GM11168 (cell line): ENCODE results near the gene PLA2G4A.

Experiments
- in situ Hi-C: fragments of 300-500 bp; cut with MboI; formaldehyde crosslinking; loops from one replicate; pipeline ENCODE4 v1.12.0; 2022; ENCODE audit warnings: low sequenced_read_pairs; ENCODE audit not compliant: unreplicated experiment

PLA2G4A gene

DNA sequence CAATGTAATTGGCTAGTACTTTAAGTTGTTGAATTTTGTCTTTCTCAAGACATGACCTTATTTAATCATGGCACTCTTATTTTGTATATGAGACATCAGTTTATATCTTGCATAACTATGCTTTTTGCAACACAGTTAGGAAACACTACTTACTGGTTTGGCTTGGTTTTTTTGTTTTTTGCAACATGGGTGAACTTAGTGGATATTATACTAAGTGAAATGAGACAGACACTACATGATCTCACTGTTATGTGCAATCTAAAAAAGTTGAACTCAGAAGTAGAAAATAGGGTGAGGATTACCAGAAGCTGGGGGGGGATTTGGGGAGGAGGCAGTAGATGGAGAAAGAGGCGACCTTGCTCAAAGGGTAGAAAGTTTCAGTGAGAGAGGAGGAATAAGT lies 132.1 kb downstream of the PLA2G4A start:
- in situ Hi-C loops, result no loop called here

DNA sequence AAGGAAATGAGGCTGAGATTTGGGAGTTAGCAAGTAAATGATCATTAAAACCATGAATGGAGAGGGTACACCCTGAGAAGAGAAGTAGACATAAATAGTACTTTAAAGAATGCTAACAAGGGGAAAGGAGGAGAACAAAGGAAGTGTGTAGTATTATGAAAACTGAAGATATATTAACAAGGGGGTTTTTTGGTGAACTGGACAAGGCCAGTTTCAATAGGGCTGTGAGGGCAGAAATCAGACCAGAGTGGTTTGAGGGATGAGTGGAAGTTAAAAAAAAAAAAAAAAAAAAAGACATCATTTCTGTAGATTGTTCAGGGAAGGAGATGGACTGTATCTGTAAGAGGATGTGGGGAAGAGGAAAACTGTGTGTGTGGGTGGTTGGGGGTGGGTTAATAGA lies 137.1 kb downstream of the PLA2G4A start:
- in situ Hi-C loops, result no loop called here

DNA sequence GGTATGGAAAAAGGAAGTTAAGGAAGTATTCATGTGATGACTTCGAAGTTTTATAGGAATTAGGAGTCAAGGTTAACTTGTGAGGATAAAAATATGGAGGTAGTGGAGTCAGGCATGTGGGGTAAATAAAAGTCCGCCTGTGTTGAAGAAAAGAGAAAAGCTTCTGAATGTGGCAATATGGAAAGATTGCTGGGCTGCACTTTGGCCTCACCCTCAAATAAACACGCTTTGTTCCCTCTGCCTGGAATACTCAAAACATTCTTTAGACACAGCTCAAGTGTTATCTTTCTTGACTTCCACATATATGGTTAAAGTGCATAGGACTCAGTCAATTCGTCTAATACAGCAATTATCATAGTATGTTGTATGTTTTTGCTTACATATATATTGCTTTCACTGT lies 137.7 kb downstream of the PLA2G4A start:
- in situ Hi-C loops, result no loop called here

DNA sequence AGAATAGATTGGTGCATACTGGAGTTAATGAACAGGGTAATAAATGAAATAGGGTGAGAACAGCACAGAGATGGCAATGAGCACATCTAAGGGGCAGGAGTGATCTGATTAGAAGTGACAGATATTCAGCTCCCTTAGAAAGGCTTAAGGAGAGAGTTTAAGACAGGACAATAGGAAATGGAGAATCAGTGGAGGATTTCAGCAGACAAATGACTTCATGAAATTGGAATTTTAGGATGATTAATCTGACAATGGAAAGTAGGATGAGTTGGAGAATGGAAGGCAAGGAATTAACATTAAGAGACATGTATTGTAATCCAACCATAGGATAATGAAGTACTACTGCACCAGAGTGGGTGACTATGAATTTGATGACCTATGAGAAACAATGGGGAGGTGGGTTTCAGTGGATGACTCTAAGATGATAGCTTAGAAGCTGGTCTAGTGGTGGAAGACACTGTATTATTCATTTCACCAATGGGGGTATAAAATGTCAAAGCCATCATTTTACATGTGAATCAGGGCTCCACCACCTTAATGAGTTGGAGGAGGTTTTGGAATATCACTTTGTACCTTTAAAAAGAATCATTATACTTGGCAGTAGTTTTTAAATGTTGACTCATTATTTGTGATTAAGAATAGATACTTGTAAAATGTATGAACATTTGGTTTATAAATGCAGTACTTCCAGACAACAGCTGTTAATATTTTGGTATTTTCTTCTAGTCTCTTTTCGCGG lies 139.1 kb downstream of the PLA2G4A start:
- in situ Hi-C loops, result no loop called here

DNA sequence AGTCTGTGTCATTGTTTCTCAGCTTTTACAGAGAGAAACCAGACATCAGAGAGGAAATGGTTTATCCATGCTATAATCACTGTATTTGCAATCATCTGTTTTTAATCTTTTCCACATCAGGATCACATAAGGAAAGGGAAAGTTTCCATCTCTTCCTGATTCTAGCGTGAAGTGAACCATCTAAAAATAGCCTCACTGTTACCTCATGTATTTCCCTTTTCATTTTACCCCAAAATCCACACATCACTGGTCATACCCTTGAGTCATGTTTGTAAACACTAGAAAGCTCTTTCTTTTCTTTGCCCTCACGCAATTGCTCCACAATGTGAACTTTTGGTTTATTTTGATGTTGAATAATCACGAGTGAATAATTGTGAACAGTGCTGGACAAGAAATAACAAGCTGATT lies 146.0 kb downstream of the PLA2G4A start:
- in situ Hi-C loops, result loop anchor here (10.0 kb wide), 1 partner anchor 490 kb away; no protein-coding TSS in a partner anchor

DNA sequence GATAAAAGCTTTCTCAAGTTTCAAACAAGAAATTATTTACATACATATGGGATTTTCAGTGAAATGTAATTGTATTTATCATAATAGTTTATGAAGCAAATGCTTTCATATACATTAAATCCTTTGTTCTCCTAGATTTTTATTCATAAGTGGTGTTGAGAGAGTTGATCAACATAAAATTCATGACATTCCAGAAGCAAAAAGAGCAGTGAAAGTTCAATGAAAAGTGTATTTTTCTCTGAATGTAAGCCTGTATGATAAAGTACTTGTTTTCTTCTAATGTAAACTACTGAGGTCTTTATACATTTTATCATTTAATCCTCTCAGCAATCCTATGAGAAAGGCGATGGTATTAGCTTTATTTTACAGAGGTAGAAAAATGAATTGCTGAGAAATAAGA lies 146.5 kb downstream of the PLA2G4A start:
- in situ Hi-C loops, result loop anchor here (10.0 kb wide), 1 partner anchor 490 kb away; no protein-coding TSS in a partner anchor

DNA sequence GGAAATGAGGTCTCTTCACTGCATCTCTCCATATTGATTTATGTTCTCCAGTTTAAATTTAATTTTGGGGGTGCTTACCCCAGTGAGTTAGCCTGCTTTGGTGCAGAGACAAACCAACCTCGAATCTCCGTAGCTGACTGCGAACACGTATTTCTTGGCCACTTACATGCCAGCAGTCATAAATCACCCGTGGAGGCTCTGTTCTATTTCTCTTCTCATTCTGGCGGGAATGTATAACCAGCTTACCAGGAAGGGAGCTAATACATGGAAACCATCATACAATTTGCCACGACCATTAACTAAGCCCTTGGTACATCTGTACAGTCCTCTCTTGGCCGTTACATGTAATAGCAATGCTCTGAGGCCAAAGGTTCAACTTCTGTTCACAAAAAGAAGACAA lies 148.0 kb downstream of the PLA2G4A start:
- in situ Hi-C loops, result loop anchor here (10.0 kb wide), 1 partner anchor 492 kb away; no protein-coding TSS in a partner anchor

DNA sequence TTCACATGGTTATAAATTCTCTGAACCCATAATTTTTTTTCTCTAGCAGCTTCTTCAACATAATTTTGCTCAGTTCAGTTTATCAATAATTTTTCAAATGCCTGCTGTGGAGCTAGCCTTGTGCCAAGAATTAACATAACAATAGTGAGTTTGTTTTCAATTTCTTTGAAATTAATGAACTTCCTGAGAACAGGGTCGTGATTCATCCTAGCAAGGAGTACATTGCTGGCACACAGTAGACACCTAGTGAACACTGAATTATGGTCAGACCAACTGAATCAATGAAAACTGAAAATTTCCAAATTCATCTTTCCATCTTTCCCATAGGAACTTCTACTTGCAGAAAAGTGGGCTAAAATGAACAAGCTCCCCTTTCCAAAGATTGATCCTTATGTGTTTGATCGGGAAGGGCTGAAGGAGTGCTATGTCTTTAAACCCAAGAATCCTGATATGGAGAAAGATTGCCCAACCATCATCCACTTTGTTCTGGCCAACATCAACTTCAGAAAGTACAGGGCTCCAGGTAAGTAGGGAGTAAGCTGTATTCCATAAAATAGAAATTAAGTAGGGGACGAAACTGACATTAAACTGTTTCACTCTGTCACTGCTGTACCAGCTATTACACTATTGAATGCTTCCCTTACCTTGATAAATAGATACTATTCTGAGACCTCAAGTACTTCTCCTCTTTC lies 148.7 kb downstream of the PLA2G4A start:
- in situ Hi-C loops, result loop anchor here (10.0 kb wide), 1 partner anchor 493 kb away; no protein-coding TSS in a partner anchor

DNA sequence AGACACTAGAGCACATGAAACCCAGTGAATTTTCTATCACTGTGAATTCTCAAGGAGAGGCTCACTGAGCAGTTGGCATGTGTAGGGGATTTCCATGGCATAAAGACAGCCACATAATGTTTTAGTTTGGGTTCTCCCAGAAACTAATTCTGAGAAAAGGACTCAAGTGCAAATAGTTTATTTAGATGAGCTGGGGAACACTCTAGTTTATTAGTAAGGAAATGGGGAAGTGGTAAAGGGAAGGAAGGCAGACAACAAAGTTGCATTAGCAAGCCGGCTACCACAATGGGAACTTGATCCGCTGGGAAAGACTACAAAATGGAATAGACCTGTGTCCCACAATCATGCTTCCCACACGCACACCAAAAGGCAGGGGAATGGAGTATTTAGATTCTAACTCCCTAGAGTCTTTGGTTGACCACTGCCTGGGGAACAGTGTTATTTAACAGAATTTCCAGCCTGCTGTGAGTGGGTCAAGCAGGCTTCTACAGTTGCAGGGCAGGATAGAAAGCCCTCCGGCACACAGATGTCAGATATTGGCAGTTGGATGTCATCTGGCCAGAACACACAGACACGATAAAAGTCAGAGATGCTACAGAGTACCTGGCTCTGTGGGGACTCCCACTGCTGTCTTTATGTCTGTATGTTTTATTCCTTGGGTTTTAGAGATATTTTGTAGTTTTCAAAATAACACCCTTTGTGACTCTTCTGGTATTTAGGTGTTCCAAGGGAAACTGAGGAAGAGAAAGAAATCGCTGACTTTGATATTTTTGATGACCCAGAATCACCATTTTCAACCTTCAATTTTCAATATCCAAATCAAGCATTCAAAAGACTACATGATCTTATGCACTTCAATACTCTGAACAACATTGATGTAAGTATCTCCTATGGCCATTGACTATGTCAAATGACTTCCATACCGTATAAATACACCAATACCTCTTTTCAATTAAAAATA lies 150.1 kb downstream of the PLA2G4A start:
- in situ Hi-C loops, result loop anchor here (10.0 kb wide), 1 partner anchor 494 kb away; no protein-coding TSS in a partner anchor

DNA sequence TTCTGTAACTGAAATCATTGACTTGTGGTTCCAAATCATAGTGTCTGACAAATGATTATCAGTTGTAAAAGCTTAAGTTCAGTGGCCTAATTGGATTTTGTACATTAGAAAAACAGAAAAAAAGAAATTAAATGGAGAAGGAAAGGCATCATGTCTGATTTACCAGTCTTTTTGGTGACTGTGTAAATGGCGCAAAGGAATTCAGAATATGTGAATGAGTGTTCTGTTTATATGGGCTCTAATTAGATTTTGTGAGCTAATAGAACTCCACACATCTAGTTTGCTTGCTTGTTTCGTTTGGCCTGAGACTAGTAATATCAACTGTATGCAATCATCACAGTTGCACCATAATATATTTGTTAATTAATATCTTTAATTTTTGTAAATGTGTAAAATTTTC lies 151.7 kb downstream of the PLA2G4A start:
- in situ Hi-C loops, result loop anchor here (10.0 kb wide), 1 partner anchor 366 kb away; no protein-coding TSS in a partner anchor

DNA sequence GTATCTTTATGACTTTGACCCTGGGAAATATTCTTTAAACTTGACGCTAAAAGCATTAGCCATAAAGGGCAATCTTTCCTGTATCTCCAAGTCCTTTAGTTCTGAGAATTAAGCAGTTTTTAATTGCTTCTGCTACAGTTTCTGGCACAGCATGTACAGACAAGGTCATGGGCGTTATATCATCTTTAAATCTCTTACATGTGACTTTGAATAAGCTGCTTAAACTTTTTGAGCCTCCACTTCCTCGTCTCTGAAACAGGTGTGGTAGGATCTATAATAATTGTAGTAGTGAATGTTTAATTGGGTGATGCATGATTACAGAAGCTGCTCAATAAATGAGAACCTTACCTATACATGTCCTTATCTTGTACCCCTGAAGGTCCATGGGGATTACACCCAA lies 153.4 kb downstream of the PLA2G4A start:
- in situ Hi-C loops, result loop anchor here (10.0 kb wide), 1 partner anchor 367 kb away; no protein-coding TSS in a partner anchor

DNA sequence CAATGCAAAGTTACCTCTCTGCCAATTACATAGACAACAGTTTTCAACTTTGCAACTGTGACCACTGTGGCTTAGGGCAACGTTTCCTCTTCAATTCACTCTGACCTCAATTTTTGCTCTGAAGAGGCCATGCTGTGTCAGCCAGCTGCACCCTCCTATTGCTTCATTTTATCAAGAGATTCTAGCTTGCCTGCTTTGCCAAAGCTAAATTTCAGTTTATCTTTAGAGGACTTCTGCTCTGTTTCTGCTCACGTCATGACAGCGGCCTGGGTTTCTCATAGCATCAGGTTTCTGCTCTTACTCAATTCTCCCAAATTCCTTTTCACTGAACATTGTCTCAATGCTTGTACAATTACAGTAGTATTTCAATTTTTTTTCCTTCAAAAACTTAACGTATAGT lies 154.6 kb downstream of the PLA2G4A start:
- in situ Hi-C loops, result loop anchor here (10.0 kb wide), 1 partner anchor 369 kb away; no protein-coding TSS in a partner anchor

DNA sequence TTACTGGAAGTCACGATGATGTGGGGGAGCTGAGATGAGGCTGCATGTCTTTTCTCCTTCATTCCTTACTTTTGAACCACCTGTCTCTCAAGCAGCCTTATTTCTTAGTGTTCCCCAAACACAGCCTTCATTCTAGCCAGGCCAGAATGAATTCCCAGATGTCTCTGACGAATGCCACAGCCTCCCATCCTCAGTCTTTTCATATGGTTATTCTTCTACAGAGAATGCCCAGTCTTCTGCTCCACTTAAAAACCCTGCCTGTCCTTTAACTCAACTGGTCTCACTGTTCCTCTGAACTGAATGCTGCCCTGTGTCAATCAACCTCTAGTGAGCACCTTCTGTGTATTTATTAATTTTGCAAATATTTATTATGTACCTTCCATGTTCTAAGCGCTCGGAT lies 156.2 kb downstream of the PLA2G4A start:
- in situ Hi-C loops, result loop anchor here (10.0 kb wide), 1 partner anchor 370 kb away; no protein-coding TSS in a partner anchor

DNA sequence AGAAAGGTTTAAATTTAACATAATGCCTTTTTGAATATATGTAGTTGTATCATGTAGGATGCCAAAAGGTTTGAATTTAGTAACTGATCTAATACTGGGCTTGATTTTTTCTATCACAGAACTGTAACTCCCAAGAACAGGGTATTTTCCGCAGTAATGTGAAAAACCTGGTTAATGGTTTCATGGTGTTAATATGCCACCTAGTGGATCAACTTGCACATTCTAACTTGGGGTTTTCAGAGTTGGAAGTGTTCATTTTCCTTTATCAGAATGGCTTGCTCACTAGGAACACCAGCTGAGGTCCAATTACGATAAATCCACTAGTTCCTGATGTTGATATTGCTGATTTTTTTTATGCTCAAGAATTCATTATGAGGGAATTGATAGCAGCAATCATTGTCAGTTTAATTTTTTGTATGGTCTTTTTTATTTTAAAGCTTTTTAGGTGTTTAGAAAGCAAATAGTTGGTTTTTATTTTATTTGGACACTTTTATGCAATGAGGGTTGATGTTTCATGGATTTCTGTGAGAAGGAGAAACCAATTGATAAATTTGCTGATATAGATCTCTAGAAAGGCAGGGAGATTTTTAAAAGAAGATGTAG lies 157.2 kb downstream of the PLA2G4A start:
- in situ Hi-C loops, result loop anchor here (10.0 kb wide), 1 partner anchor 371 kb away; no protein-coding TSS in a partner anchor

DNA sequence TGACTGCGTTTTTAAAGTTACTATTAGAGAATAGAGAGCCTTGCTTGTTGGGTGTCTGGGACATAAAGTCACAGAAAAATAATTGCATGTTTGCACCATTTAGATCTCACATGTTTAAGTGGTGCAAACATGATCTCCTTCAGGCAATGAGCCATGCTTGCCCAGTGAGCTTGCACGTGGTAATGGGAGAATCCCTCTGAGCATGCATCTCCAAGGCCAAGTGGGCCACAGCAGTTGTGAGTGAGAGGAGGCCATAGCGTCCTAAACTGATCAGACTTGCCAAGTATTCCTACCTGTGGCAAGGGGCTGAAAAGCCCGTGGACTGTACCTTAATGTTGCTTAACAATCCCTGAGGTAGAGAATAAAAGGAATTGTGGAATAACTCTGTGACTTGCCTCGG lies 158.3 kb downstream of the PLA2G4A start:
- in situ Hi-C loops, result loop anchor here (10.0 kb wide), 1 partner anchor 372 kb away; no protein-coding TSS in a partner anchor

DNA sequence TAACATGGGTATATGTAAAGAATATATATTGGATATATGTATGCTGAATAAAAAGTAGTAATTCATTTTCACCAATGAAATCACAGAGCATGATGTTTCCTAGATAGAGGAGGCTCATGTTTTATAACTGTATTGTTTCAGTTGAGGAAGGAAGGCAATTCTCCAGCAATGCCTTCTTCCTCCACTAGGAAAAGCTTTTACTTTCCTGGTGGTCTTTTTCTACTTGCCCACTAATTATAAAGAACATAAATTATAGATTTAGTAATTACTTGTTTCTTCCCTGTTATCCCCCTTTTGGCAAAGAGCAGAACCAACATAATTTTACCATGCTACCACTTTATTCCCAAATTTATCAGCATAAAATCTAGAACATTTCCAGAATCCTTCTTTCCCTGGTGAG lies 159.0 kb downstream of the PLA2G4A start:
- in situ Hi-C loops, result loop anchor here (10.0 kb wide), 1 partner anchor 373 kb away; no protein-coding TSS in a partner anchor

DNA sequence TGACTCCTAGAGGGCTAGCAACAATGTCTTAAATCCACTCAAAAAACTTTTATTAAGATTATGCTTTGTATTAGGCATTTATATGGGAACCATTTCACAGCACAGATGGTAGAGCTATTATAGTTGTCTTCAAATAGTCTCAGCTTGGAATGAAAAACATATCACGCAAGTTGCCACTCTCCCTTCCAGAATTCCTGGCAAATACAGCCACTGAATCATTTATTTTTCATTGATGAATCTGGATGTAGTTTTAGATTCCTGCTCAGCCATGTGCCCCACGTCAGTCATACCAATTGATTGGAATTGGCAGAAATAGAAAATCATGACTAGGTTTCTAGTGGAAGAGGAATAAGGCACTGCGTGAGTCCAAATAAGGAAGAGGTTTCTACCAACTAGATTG lies 165.2 kb downstream of the PLA2G4A start:
- in situ Hi-C loops, result loop anchor here (10.0 kb wide), 1 partner anchor 279 kb away; no protein-coding TSS in a partner anchor

DNA sequence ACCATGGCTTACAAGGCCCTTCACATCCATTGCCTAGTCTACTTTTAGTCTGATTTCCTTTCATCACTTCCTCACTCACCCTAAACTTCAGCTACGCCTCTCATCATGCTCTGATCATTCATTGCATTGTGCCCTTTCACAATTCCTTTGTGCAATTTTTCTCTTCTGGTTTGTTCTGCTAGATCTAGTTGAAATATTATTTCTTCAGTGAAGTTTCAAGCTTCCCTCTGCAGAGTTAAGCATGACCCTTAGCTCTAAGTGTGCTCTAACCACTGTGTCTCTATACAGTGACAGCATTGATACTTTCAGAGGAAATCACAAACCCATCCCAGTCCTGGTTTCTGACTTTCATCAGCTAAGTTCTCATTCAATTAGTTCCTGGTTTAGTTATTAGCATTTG lies 166.1 kb downstream of the PLA2G4A start:
- in situ Hi-C loops, result loop anchor here (10.0 kb wide), 1 partner anchor 280 kb away; no protein-coding TSS in a partner anchor

DNA sequence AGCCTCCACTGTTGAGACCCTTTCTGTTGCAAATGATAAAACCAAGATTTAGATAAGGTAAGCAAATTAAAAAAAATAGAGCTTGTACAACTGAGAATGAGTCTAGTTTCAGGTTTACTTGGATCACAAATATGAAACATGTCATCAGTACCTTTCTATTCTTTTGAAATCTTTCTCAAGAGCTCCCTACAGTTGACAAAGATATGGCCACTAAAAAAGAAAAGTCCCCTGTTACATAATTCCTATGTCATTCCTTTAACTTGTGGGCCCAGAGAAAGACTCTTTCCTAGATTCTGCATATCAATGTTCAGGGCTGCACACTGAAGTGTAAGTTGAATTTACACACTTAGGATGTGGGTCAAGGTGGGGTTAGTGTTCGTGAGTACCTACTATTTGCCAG lies 168.1 kb downstream of the PLA2G4A start:
- in situ Hi-C loops, result loop anchor here (10.0 kb wide), 1 partner anchor 282 kb away; no protein-coding TSS in a partner anchor
